Measurements from ENCODE around the gene AIM2. TPM values are rescaled to one million over a fixed set of nuclear protein-coding genes. Genes with fewer than 3 reads are reported as not detected.

The AIM2 gene
- total and polyA plus RNA-seq, 2 of the 4 experiments (the other 2 are of a cell fraction): not detected

DNA sequence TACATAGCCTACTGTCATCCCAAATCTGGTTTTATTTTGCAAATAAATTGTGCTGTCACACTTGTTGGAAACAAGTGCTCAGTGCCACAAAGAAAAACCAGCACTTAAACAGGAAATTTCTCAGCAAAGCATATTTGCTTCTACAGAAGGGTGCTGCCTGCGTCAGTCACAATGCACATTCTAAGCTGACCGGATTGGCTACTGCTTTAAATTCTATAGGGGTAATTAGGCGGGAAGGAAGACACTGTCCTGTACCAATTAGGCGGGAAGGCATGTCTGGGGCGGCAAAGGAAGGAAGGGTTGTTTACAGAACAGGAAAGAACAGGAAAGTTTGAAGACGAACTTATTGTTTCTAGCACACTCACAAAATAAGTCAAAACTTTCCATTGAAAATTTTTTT, 64.1 kb downstream of the AIM2 start:
- Histone ChIP-seq H3K36me3 (ENCODE audit: control insufficient read depth, insufficient read depth, low read length) (peaks cover 16% of the 10 kb centered on the region), H3K4me1 (ENCODE audit: control insufficient read depth, insufficient read depth, low read length) (peaks cover 13% of the 10 kb centered on the region), H3K9ac (ENCODE audit: low read depth, low read length) (peak overlapping the region; percentile 52; the same call in 1 of the 2 replicates), H2BK20ac (ENCODE audit: low read depth, low read length) (no peak overlapping the region), H3K14ac (replicated peaks; ENCODE audit: low read depth, low read length) (peak overlapping the region; percentile 10; the same call in 1 of the 2 replicates), H4K5ac (ENCODE audit: low read depth, low read length) (0 out of 2 replicates have a peak overlapping the region, but pooled peaks have one; percentile 4), H3K79me1 (ENCODE audit: low read depth in 1 of 2, low read length in 2 of 2) (peaks cover 3 to 31% of the 10 kb centered on the region in 2 experiments), H2BK5ac (ENCODE audit: low read depth, low read length, poor library complexity, severe bottlenecking) (peak overlapping the region; percentile 6), H3K18ac (ENCODE audit: low read depth, low read length) (0 out of 2 replicates have a peak overlapping the region, but pooled peaks have one; percentile 33), H2AFZ (replicated peaks; ENCODE audit: low read length, poor library complexity) (no peak overlapping the region), H4K8ac (ENCODE audit: low read depth in 2 of 2, low read length in 2 of 2) (peak overlapping the region in 1 of 2 experiments; percentile 8; a peak in 1 of 4 replicates), H3K27me3 (ENCODE audit: control insufficient read depth, insufficient read depth, low read length) (no peaks in the 10 kb centered on the region), H2BK120ac (ENCODE audit: low read depth, low read length) (no peak overlapping the region), H3K4me3 (ENCODE audit: insufficient read depth, low read depth, low read length) (peak overlapping the region; percentile 6; the same call in 1 of the 2 replicates), H2BK15ac (ENCODE audit: low read depth, low read length) (0 out of 3 replicates have a peak overlapping the region, but pooled peaks have one; percentile 10), H4K91ac (ENCODE audit: insufficient read depth, low read depth, low read length) (no peak overlapping the region), H3K27ac (ENCODE audit: insufficient read depth, low read length) (peak overlapping the region; percentile 64; the same call in 1 of the 2 replicates), H2AK5ac (ENCODE audit: low read depth, low read length) (no peak overlapping the region), H3K4ac (ENCODE audit: low read depth, low read length) (0 out of 2 replicates have a peak overlapping the region, but pooled peaks have one; percentile 6), H3K23ac (ENCODE audit: low read depth, low read length) (0 out of 2 replicates have a peak overlapping the region, but pooled peaks have one; percentile 28), H3K4me2 (ENCODE audit: low read depth, low read length) (peak overlapping the region; percentile 76), H3K56ac (ENCODE audit: extremely low read depth, insufficient read depth, low read length) (no peak overlapping the region), H3K9me1 (ENCODE audit: insufficient read depth, low read length) (peaks cover 8% of the 10 kb centered on the region; the same call in 1 of the 2 replicates), H2AK9ac (replicated peaks; ENCODE audit: low read depth, low read length, poor library complexity) (no peak overlapping the region), H3K9me3 (ENCODE audit: control insufficient read depth, insufficient read depth, low read length) (no peaks in the 10 kb centered on the region), H4K20me1 (ENCODE audit: insufficient read depth, low read length) (no peaks in the 10 kb centered on the region)
- BruUV-seq (replicated peaks): no TSS peak
- dilution Hi-C loops (cut with HindIII; ENCODE audit: low sequenced_read_pairs, unreplicated experiment): no loop called here
- in situ Hi-C loops (cut with MboI; ENCODE audit: low sequenced_read_pairs): no loop called here
- ChIA-PET CTCF (no interaction called here), POLR2A (ENCODE audit: unreplicated experiment) (no interaction called here)
- intact Hi-C loops (cut with micrococcal nuclease): no loop called here
- TF ChIP-seq NFE2L2 (IDR thresholded peaks at IDR 0.05; ENCODE audit: low read depth, low read length) (no peak), CHD1 (IDR thresholded peaks at IDR 0.05; ENCODE audit: low read depth, low read length) (no peak), MAFK (IDR thresholded peaks at IDR 0.05; ENCODE audit: low read depth, low read length) (no peak), MXI1 (IDR thresholded peaks at IDR 0.05; ENCODE audit: borderline replicate concordance, low read depth, low read length) (no peak), FOS (IDR thresholded peaks at IDR 0.05; ENCODE audit: low read depth, low read length) (no peak), BHLHE40 (IDR thresholded peaks at IDR 0.05; ENCODE audit: low read depth, low read length) (no peak), POLR2A (IDR thresholded peaks at IDR 0.05; ENCODE audit: low read depth, low read length) (no peak)
- TF ChIP-seq, protein P1, sequence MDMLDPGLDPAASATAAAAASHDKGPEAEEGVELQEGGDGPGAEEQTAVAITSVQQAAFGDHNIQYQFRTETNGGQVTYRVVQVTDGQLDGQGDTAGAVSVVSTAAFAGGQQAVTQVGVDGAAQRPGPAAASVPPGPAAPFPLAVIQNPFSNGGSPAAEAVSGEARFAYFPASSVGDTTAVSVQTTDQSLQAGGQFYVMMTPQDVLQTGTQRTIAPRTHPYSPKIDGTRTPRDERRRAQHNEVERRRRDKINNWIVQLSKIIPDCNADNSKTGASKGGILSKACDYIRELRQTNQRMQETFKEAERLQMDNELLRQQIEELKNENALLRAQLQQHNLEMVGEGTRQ (IDR thresholded peaks at IDR 0.05; ENCODE audit: low read depth, low read length): no peak
- TF ChIP-seq, protein P2, sequence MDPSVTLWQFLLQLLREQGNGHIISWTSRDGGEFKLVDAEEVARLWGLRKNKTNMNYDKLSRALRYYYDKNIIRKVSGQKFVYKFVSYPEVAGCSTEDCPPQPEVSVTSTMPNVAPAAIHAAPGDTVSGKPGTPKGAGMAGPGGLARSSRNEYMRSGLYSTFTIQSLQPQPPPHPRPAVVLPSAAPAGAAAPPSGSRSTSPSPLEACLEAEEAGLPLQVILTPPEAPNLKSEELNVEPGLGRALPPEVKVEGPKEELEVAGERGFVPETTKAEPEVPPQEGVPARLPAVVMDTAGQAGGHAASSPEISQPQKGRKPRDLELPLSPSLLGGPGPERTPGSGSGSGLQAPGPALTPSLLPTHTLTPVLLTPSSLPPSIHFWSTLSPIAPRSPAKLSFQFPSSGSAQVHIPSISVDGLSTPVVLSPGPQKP (IDR thresholded peaks at IDR 0.05; ENCODE audit: borderline replicate concordance, low read depth, low read length): no peak
- ATAC-seq (ENCODE audit: low read depth) (no peak), DNase-seq (peak; percentile 24)
- no CpG with 5 or more reads among the region's 6 CpGs for WGBS, 2 experiments (ENCODE audit: extremely low coverage in 2 of 2, insufficient read length in 1 of 2)

Measured in IMR-90 (cell line).